Measurements from ENCODE around the gene PROSER1. TPM values are rescaled to one million over a fixed set of nuclear protein-coding genes. Genes with fewer than 3 reads are reported as not detected.

PROSER1 gene
- total RNA-seq, 1 experiment from 2014 or later, result 33.5 TPM

- CTCF ChIA-PET, result no interaction called here
- Histone ChIP-seq H4K20me1 (ENCODE audit: insufficient read depth) (no peaks in the 10 kb centered on the region), H2AFZ (ENCODE audit: low read depth, low read length, poor library complexity, severe bottlenecking) (no peak overlapping the region), H3K4me1 (ENCODE audit: control insufficient read depth in 1 of 2, insufficient read depth in 2 of 2, low read length in 2 of 2) (no peaks in the 10 kb centered on the region), H3K9me2 (ENCODE audit: insufficient read depth) (no peaks in the 10 kb centered on the region), H3K36me3 (ENCODE audit: control insufficient read depth in 1 of 2, insufficient read depth in 2 of 2, low read length in 2 of 2) (no peaks in the 10 kb centered on the region), H3K9ac (ENCODE audit: low read length) (no peak overlapping the region), H3K79me2 (ENCODE audit: insufficient read depth, low read length) (no peaks in the 10 kb centered on the region), H3K4me2 (ENCODE audit: low read length) (no peak overlapping the region), H3K27me3 (ENCODE audit: insufficient read depth, low read length) (peaks cover 19% of the 10 kb centered on the region; the same call in 1 of the 2 replicates), H3K9me3 (ENCODE audit: control insufficient read depth in 1 of 2, insufficient read depth in 1 of 2, low read depth in 1 of 2, low read length in 2 of 2) (no peaks in the 10 kb centered on the region), H3K27ac (ENCODE audit: low read depth, low read length) (no peak overlapping the region), H3K4me3 (replicated peaks in 1 of 2; ENCODE audit: low read depth in 1 of 2, low read length in 2 of 2) (no peak overlapping the region)
- ATAC-seq, result no peak
- intact Hi-C loops (cut with micrococcal nuclease), result no loop called here
- no peak for TF ChIP-seq ELF1 (IDR thresholded peaks at IDR 0.05; ENCODE audit: borderline replicate concordance, low read depth)
- no peak for TF ChIP-seq JUND (IDR thresholded peaks at IDR 0.05)
- no peak for TF ChIP-seq EZH2 (IDR thresholded peaks at IDR 0.05)
- TF ChIP-seq EGR1 (IDR thresholded peaks at IDR 0.05; ENCODE audit: low read depth), result no peak
- TF ChIP-seq RAD21 (IDR thresholded peaks at IDR 0.05; ENCODE audit: low read depth), result peak; percentile 28
- BruUV-seq (replicated peaks), result no TSS peak
- POLR2A ChIA-PET, result no interaction called here
- RAD21 ChIA-PET (ENCODE audit: low non-redundant PET in 1 of 2, low total read pairs in 2 of 2, uncharacterized antibody in 2 of 2, unreplicated experiment in 2 of 2), result no interaction called here
- DNase-seq (ENCODE audit: low read depth, low spot score), result no peak
These were observed 67.4 kb downstream of the PROSER1 start for GRCh38 chr13:38970380-38971051.

GRCh38 chr13:38969187-38969586 lies 68.7 kb downstream of the PROSER1 start:
- Histone ChIP-seq H3K27ac (ENCODE audit: low read depth, low read length) (no peak overlapping the region), H3K27me3 (ENCODE audit: insufficient read depth, low read length) (peaks cover 30% of the 10 kb centered on the region; the same call in 1 of the 2 replicates), H3K4me3 (replicated peaks in 1 of 2; ENCODE audit: low read depth in 1 of 2, low read length in 2 of 2) (no peak overlapping the region), H3K36me3 (ENCODE audit: control insufficient read depth in 1 of 2, insufficient read depth in 2 of 2, low read length in 2 of 2) (no peaks in the 10 kb centered on the region), H3K9me2 (ENCODE audit: insufficient read depth) (no peaks in the 10 kb centered on the region), H3K4me2 (ENCODE audit: low read length) (no peak overlapping the region), H2AFZ (ENCODE audit: low read depth, low read length, poor library complexity, severe bottlenecking) (no peak overlapping the region), H3K9ac (ENCODE audit: low read length) (no peak overlapping the region), H4K20me1 (ENCODE audit: insufficient read depth) (no peaks in the 10 kb centered on the region), H3K4me1 (ENCODE audit: control insufficient read depth in 1 of 2, insufficient read depth in 2 of 2, low read length in 2 of 2) (no peaks in the 10 kb centered on the region), H3K79me2 (ENCODE audit: insufficient read depth, low read length) (no peaks in the 10 kb centered on the region), H3K9me3 (ENCODE audit: control insufficient read depth in 1 of 2, insufficient read depth in 1 of 2, low read depth in 1 of 2, low read length in 2 of 2) (no peaks in the 10 kb centered on the region)
- intact Hi-C loops (cut with micrococcal nuclease), result no loop called here
- CTCF ChIA-PET, result no interaction called here
- TF ChIP-seq POLR2AphosphoS5 (IDR thresholded peaks at IDR 0.05; ENCODE audit: low read depth, low read length) (no peak), SRF (IDR thresholded peaks at IDR 0.05; ENCODE audit: low read depth) (no peak), ZBTB33 (IDR thresholded peaks at IDR 0.05; ENCODE audit: extremely low read depth, insufficient replicate concordance, low read length) (no peak), POLR2A (IDR thresholded peaks at IDR 0.05; ENCODE audit: borderline replicate concordance, extremely low read depth, insufficient read depth, insufficient read length) (no peak), YY1 (IDR thresholded peaks at IDR 0.05; ENCODE audit: extremely low read depth, insufficient replicate concordance, low read depth, low read length) (no peak), REST (IDR thresholded peaks at IDR 0.05; ENCODE audit: low read depth) (no peak), CEBPB (IDR thresholded peaks at IDR 0.05; ENCODE audit: low read depth) (no peak)
- no TSS peak for BruUV-seq (replicated peaks)
- RAD21 ChIA-PET (ENCODE audit: low non-redundant PET in 1 of 2, low total read pairs in 2 of 2, uncharacterized antibody in 2 of 2, unreplicated experiment in 2 of 2), result no interaction called here
- POLR2A ChIA-PET, result no interaction called here
- ATAC-seq (no peak), DNase-seq (ENCODE audit: low read depth, low spot score) (no peak)
